GM19035 (cell line): ENCODE measurements around the gene ZFYVE26.
"Not testable (repeated sequence)": the region's sequence is repeated elsewhere in the genome, so short reads cannot be mapped to it uniquely, and the experiment has no call there.

Source experiments
- ATAC-seq: cut with Tn5 transposase; IDR thresholded peaks from one replicate; pipeline ENCODE4 v1.9.1; 2021; ENCODE audit not compliant: unreplicated experiment

Gene ZFYVE26

DNA sequence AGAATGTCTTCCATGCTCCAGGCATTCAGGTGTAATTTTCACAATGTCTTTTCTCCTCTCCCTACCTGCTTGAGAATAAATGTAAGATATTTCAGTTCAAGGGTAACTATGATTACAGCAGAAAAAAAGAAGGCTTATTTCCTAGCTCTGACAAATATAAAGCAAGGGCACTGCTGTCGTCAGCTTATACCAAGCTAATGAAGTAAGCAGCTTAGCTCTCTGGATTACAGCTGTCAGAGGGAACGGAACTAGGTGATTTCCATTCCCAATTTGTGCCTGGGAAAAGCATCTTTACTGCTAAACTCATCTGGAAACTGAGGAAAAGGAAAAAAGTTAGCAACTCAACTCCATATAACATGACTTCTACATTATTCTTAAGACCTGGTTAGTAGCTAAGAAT lies 56.5 kb downstream of the ZFYVE26 start:
- ATAC-seq, result no peak

DNA sequence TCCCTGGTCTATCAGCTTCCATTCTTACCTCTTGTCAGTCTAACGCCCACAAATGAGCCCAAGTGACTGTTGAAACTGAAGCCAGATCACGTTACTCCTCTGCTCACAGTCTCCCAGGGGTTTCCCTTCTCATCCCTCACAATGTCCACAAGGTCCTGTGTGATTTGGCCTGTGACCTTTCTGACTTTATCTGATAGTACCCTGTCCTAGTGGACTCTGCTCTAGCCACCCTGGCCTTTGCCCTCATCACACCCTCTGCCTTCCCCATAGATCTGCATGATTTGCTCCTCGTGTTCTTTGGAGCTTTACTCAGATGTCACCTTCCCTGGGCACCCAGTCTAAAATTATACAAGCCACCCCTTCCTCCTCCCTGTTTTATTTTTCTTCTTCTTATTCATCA lies 59.2 kb downstream of the ZFYVE26 start:
- no peak for ATAC-seq

DNA sequence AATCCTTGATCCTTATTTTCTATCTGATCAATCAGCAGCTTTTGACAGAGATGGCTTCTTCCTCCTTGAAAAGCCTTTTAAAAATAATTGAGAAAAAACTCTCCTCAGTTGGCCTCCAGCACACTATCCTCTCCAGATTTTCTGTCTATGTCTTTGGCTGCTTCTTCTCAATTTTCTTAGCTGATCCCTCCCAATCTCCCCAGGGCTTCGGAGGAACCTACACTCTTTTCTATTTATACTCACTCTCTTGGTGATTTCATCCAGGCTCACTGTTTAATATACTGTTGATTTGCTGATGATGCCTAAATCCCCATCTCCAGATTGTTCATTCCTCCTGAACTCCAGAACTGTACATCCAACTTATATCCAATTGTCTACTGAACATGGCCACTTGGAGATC lies 59.9 kb downstream of the ZFYVE26 start:
- no peak for ATAC-seq

DNA sequence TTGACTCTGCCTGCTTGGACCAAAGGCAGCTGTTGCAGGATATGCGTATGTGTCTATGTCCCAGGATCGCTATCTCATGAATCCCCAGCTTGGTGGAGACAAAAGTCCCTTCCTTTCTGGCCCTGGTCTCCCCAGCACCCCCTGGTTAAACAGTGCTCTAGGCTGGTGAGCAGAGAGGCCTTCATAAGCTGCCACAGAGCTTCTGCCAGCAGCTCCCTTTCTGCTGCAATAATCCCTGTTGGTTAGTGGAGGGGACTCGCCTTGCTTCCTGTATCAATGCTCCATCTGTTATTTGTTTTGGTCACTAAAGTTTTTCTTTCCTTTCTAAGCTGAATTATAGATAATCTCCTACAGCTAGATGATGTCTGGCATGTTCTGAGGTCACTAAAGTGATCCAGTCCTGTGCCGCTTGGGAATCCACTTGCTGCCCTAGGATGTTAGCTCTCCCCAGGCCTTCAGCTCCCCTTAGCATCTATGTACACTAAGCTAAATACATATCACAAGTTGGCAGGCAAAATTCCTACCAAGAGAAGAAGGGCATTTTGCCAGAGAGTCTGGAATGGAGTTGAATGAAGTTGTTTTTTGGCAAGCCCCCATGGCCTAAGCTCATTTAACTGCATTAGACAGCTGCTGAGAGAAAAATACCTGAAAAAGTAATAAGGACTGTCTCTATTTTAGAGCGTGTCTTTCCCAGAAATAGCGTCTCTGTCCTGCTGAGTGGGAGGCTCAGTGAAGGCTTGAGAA lies 66.9 kb downstream of the ZFYVE26 start:
- no peak for ATAC-seq

DNA sequence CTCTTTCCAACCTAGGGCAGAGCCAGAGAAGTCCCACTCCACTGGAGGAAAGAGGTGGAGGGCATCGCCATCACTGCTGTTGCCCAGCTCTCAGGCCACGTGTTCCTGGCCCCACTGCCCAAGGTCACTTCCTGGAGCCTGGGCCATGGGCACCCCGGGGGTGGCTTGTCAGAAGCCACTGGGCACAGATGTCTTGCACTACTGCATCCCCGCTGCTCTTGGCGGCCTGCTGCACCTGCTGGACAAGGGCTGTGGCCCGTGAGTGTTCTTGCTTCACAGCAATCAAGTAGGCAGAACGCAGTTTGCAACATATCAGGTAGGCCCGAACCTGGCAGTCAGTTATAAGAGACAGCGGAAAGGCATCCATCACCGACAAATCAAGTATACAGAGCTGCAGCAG lies 68.1 kb downstream of the ZFYVE26 start:
- ATAC-seq, result no peak

DNA sequence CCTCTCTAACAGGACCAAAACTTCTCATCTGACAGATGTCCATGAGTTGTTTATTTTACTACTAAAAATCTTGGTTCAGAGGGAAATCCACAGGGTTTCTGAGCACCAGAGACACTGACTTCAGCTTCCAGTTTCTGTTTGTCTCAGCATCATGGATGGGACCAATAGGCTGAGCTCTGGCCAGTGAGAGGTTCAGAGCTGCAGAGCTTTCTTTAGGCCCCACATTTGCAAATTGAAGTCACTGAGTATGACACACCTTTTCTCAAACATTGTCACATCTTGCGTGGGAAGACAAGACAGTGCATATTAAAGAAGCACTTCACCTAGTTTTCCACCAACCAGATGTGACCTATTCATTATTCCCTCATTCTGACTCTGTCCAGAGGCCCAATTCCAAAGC lies 69.5 kb downstream of the ZFYVE26 start:
- ATAC-seq, result no peak

DNA sequence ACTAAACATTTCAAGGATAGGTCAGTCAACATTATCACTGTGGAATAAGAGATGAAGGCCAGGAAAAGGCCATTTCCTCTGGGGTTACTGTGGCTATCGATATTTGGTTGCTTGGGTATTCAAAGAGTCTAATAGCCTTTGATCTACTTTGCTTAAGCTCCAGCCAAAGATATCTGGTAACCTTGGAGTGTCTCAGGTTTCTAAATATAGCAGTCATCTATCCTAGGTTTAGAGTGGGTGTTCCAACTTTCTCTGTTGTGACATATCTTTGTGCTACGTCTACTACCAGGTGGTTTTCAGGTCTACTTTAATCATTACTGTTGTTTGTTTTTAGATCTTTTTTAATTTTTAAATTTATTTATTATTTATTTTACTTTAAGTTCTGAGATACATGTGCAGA lies 72.3 kb downstream of the ZFYVE26 start:
- no peak for ATAC-seq

DNA sequence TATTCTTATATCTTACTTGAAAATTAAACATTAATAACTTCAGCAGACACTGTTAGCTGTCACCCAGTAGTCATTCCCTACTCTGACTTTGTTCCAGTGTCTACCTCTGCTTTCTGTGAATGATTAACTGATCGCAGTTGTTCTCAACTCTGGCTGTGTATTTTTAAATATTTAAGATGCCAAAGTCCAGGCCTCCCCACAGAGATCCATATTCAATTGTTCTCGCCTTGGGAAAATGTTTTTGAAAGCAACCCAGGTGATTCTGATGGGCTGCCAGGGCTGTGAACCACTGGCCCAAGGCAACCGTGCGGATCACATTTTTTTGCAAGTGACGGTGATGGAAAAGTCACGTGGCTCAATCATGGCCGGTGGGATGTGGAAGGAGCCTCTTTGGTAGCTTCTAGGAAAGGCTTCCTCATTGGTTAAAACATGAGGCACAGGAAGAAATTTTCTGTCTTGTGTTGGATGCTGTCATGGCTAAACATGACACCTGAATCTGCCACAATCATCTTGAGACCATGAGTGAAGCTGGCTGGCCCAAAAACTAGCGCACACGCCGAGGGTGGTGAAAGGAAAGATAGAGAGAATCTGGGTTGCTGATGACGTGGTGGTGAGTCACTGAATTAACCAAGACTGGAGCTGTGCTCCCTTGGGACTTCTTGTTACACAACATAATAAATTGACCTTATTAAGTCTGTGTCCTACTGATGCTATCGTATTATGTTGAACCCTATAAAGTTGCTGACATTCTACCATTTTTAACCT lies 77.5 kb downstream of the ZFYVE26 start:
- no peak for ATAC-seq

DNA sequence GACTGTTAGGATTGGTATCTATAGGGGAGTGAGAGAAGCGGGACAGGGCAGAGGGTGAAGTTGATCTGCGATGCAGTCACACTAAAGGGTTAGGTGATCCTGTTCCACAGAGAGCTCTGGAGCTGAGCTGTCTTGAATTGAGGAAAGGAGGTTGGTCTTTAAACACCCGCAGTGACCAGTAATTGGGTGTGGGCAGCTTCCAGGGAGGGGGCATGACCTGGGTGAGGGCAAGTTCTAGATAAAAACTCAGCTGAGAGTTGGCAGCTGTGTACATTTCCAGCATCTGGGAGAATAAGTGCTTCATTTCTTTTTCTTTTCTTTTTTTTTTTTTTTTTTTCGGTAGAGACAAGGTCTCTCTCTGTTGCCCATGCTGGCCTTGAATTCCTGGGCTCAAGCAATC lies 79.6 kb downstream of the ZFYVE26 start:
- no peak for ATAC-seq

DNA sequence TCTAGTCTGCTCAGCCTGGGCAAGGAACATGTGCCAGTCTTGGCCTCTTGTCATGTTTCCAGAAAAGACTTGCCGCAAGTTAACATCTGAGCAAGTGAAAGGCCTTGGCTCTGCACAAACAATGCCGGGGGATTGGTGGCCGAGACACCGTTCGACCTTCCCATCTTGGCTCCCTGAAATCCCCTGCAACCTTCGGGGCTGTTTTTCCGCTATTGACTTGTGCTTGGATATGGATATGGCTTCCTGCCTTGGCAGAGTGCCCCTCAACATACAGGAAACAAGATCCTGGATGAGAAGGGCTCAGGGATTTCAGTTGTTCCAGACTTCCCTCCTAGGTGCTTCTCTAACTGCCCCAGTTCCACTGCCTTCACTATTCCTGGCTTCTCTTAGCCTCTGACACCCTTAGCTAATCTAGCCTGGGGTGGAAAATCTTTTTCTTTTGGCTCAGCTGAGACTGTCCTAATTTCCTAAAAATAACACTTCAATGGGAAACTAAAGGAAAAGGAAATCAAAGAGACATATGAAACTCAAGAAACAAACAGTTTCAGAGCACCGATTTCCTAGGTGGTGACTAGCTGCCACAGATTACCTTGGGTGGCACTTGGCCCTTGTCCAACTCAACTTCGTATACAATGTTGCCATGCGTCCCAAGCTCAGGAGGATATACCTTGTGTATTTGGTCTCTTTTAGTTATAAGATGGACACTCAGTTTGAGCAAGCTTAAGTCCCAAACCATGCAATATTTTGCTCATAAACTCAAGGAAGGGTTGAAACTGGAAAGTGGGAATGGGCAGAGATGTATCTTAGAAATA lies 80.8 kb downstream of the ZFYVE26 start:
- no peak for ATAC-seq

DNA sequence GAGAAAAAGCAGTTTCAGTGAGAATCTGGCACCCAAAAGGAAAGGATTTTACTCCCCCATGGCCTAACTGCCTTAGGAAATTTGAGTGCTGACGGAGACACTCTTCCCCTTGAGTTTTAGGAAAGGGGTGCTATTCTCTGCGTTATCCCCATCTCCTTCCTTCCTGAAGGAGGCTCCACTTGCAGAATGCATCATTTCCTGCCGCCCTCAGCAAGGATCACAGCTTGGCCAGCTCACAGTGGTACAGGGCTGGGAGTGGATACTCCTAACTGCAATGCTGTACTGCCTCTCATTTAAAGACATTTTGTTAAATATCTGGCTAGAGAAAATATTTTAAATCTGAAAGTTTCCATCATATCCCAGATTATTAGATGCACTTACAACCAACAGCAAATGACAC lies 81.7 kb downstream of the ZFYVE26 start:
- ATAC-seq, result no peak

DNA sequence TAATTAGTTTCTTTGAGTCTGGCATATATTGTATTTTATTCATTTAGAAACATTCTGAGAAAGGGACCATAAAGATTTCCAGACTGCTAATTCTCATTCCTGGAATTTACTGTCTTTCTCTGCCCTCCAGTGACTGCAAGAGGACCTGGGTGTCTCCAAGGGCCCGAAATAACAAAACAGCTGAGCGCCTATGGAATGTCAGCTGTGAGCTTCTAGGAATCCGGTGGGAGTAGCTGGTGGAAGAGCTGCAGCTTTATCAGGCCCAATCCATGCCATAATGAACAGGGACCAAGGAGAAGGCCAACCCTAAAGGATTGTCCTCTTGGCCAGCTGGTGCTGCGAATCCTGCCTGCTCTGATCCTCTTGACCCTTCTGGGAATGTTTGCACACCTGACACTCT lies 82.8 kb downstream of the ZFYVE26 start:
- no peak for ATAC-seq

DNA sequence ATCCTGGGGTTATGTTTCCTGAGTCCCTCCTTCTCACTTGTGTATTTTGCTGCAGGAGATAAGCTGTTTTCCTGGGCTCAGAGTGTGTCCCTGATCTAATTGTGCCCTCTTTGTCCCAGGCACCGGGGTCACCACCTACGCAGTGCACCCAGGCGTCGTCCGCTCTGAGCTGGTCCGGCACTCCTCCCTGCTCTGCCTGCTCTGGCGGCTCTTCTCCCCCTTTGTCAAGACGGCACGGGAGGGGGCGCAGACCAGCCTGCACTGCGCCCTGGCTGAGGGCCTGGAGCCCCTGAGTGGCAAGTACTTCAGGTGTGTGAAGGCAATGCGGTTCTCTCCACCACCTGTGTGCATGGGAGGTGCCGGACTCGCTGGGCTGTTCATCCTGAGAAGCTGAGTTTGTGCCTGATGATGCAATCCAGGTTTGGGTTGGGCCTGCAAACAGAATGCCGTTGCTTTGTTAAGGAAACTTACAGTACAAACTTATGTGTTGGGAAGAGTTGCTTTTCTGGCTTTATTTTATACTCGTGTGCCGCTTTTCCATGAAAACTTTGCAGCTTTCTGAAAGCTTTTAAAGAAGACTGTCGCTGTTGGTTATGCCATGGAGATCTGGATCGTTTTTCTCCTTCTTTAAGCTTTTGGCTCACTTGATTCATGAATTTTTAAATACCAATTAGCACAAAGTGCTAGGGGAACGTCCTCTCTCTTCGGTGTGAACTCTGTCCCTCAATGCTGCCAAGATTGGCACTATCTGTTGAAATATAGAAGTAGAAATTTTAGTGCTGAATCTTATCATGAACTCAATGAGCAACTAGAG lies 87.1 kb downstream of the ZFYVE26 start:
- ATAC-seq, result no peak

DNA sequence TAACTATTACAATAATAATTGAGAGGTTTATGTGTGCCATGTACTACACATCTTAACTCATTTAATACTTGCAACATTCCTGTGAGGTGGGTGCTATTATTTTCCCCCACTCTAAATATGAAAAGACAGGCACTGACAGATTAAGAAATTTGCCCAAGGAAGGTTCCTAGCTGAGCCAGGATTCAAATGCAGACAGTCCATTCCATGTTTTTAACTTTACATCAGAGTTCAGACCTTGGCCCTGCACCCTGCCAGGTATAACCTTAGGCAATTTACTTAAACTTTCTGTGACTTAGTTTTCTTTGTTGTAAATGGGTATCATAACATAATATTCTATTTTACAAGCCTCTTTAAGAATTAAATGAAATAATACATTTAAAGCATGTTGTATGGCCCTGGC lies 88.1 kb downstream of the ZFYVE26 start:
- ATAC-seq, result no peak

DNA sequence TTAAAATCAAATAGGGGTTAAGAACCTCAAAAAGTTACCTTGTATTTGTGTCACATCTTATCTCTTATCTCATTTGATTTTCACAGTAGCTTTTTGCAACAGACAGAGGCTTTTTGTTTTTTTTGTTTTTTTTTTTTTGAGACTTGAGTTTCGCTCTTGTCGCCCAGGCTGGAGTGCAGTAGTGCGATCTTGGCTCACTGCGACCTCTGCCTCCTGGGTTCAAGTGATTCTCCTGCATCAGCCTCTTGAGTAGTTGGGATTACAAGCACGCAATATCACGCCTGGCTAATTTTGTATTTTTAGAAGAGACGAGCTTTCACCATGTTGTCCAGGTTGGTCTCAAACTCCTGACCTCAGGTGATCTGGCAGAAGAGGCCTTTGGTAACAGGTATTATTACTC lies 89.0 kb downstream of the ZFYVE26 start:
- ATAC-seq, result no peak

DNA sequence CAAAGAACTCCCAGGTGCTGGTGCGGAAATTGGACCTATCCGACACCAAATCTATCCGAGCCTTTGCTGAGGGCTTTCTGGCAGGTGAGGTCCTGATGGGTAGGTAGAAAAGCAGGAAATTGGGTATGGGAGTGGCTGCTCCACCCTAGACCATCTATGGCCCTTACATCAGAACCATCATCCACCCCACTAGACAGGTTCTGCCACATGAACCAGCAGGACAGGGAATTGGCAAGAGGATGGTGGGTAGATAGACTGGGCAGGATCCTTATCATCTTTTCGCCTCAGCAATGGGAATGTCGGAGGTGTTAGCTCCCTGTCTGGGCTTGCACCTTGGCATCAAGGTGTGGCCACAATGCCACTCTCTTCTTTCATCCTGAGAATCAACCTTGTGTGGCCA lies 91.2 kb downstream of the ZFYVE26 start:
- ATAC-seq, result no peak

DNA sequence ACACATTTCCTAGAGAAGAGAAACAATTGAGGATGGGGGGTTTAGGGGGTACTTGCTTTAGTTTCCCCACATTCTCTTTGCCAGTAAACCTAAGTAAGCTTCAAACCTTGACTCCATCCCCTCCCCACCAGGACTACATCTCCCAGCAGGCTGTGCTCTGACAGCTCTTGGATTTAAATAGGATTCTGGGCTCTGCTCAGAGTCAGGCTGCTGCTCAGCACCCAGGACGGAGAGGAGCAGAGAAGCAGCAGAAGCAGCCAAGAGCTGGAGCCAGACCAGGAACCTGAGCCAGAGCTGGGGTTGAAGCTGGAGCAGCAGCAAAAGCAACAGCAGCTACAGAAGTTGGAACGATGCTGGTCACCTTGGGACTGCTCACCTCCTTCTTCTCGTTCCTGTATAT lies 94.1 kb downstream of the ZFYVE26 start:
- no peak for ATAC-seq

DNA sequence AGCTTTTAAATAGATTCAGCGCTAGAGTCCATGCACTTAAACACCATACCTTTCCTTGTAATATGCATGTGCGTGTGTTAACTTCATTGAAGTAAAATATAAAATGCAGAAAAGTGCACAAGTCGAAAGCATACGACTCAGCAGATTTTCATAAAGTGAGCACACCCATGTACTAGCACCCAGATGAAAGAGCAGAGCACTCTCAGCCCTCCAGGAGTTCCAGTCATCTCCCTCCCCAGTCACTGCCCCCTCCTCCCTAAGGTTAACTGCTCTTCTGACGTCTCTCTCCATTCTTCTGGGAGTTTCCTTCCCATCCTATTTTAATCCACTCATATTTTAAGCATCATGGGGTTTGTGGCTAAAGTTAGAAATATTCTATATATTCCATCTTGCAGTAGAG lies 94.5 kb downstream of the ZFYVE26 start:
- ATAC-seq, result no peak

DNA sequence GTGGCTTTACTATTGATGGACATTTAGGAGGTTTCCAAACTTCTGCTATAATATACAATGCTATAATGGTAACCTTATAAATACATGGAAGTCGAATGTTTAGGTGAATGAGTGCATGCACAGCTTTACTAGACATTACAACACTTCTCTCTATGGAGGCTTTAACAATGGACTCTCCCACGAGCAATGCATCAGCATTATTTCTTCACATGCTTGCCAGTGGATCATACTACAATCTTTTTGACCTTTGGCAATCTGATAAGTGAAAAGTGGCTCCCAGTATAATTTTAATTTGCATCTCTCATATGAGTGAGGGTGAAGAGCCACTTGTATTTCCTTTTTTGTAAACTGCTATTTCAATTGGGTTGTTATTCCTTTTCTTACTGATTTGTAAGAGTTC lies 96.5 kb downstream of the ZFYVE26 start:
- ATAC-seq, result no peak

DNA sequence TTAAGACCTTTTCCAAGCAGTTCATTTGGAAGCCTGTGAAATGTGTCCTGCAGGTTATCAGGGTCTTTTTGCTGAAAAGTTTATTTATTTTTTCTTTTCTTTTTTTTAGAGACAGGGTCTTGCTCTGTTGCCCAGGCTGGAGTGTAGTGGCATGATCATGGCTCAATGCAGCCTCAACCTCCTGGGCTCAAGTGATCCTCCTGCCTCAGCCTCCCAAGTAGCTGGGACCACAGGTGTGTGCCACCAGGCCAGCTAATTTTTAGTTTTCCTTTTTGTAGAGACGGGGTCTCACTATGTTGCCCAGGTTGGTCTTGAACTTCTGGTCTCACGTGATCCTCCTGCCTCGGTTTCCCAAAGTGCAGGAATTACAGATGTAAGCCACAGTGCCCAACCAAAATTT lies 97.0 kb downstream of the ZFYVE26 start:
- not testable (repeated sequence) for ATAC-seq

DNA sequence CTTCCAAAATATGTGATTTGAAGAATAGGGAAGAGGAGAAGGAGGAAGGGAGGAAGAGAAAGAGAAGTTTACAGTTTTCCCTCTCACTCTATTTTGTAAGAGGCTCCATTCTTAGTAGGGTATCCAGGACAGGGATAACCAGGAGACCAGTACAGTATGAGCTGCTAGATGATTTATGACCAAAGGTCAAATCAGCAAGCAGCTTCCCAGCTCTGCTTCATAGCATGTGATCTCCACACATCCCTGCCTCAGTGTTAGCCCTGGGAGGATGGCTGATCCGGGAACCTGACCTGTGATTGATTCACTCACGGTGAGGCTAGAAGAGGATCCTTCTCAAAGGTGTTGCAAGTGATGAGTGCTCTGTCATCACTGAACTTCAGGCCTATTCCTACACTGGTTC lies 98.1 kb downstream of the ZFYVE26 start:
- no peak for ATAC-seq
